SK-N-SH (cell line): ENCODE measurements around the gene UNC119. TPM values are rescaled to one million over a fixed set of nuclear protein-coding genes. Genes with fewer than 3 reads are reported as not detected.

Source experiments
- CTCF ChIA-PET: fragments of 300-600, 350-600 bp; formaldehyde crosslinking; extraction: SDS; loops from one replicate; lab custom pipeline; 2021; lab: Yijun Ruan, JAX
- POLR2A ChIA-PET: fragments of 350-600 bp; sonication (Branson Sonifier 250); formaldehyde crosslinking; extraction: SDS; loops from one replicate; lab custom pipeline; 2020; ENCODE audit warnings: antibody characterized with exemption, inconsistent platforms; lab: Yijun Ruan, JAX
- DNase-seq: peaks from one replicate; pipeline ENCODE4 v3.0.0; 2012
- H2AFZ ChIP-seq: fragments of 200-600 bp; sonication (generic); 2 replicates; pipeline ENCODE4 v1.8.1; 2016; ENCODE audit warnings: antibody characterized with exemption, mild to moderate bottlenecking, low read depth
- H3F3A ChIP-seq: fragments of 200-600 bp; sonication (generic); replicated peaks from 2 replicates; pipeline ENCODE3; 2016; ENCODE audit warnings: antibody characterized with exemption, mild to moderate bottlenecking; ENCODE audit not compliant: insufficient read depth
- H3K27ac ChIP-seq, 2 experiments: fragments of 200-500 bp in 1 of 2; fragments of 200-600 bp in 1 of 2; sonication (Bioruptor generic) in 1 of 2; sonication (generic), shearing (Covaris generic) in 1 of 2; 2 replicates each; pipeline versions ENCODE4 v1.5.1 to v1.6.1; 2014 to 2016; ENCODE audit warnings: low read depth in 2 of 2, inconsistent platforms in 1 of 2, low read length in 1 of 2, mild to moderate bottlenecking in 1 of 2, mixed read lengths in 1 of 2
- H3K27me3 ChIP-seq: fragments of 200-600 bp; sonication (generic), shearing (Covaris generic); 2 replicates; pipeline ENCODE4 v1.6.1; 2016; ENCODE audit warnings: mixed run types; ENCODE audit not compliant: insufficient read depth
- H3K36me3 ChIP-seq, 2 experiments: fragments of 200-500 bp in 1 of 2; fragments of 200-600 bp in 1 of 2; sonication (Bioruptor generic) in 1 of 2; sonication (generic) in 1 of 2; replicated peaks in 1 of 2; 2 replicates each; pipeline versions ENCODE3 to v1.5.1; 2014 to 2016; ENCODE audit warnings: low read length in 1 of 2, mild to moderate bottlenecking in 1 of 2; ENCODE audit not compliant: insufficient read depth in 2 of 2, control insufficient read depth in 1 of 2
- H3K4me1 ChIP-seq, 2 experiments: fragments of 200-500 bp in 1 of 2; fragments of 200-600 bp in 1 of 2; sonication (Bioruptor generic) in 1 of 2; sonication (generic), shearing (Covaris generic) in 1 of 2; 2 replicates each; pipeline versions ENCODE4 v1.5.1 to v1.6.1; 2014 to 2016; ENCODE audit warnings: low read depth in 1 of 2, low read length in 1 of 2, mixed run types in 1 of 2; ENCODE audit not compliant: insufficient read depth in 2 of 2, control insufficient read depth in 1 of 2
- H3K4me2 ChIP-seq: fragments of 200-600 bp; sonication (generic), shearing (Covaris generic); 2 replicates; pipeline ENCODE4 v1.6.1; 2017; ENCODE audit warnings: mixed run types
- H3K4me3 ChIP-seq, 2 experiments: fragments of 200-500 bp in 1 of 2; fragments of 200-600 bp in 1 of 2; sonication (Bioruptor generic) in 1 of 2; sonication (generic), shearing (Covaris generic) in 1 of 2; 2 replicates each; pipeline versions ENCODE4 v1.5.1 to v1.8.1; 2014 to 2016; ENCODE audit warnings: low read depth in 2 of 2, inconsistent platforms in 1 of 2, low read length in 1 of 2, mild to moderate bottlenecking in 1 of 2, mixed read lengths in 1 of 2, moderate library complexity in 1 of 2
- H3K79me2 ChIP-seq: fragments of 200-600 bp; sonication (generic); 2 replicates; pipeline ENCODE4 v1.8.1; 2017; ENCODE audit warnings: mild to moderate bottlenecking; ENCODE audit not compliant: insufficient read depth
- H3K9ac ChIP-seq: fragments of 200-600 bp; sonication (generic); 2 replicates; pipeline ENCODE4 v1.6.1; 2017; ENCODE audit warnings: mixed run types
- H3K9me2 ChIP-seq: fragments of 200-600 bp; sonication (generic); 2 replicates; pipeline ENCODE4 v1.6.1; 2017; ENCODE audit warnings: mixed run types
- H3K9me3 ChIP-seq: fragments of 200-600 bp; sonication (generic); 2 replicates; pipeline ENCODE4 v1.6.1; 2017; ENCODE audit warnings: mixed run types, mild to moderate bottlenecking, moderate library complexity
- H4K20me1 ChIP-seq: fragments of 200-600 bp; sonication (generic); 2 replicates; pipeline ENCODE4 v1.6.1; 2017; ENCODE audit warnings: mild to moderate bottlenecking, mixed run types; ENCODE audit not compliant: insufficient read depth
- CHD2 ChIP-seq: fragments of 150-350 bp; IDR thresholded peaks from 2 replicates; pipeline ENCODE4 v1.6.1; 2018; ENCODE audit warnings: low read length; ENCODE audit not compliant: partially characterized antibody
- EZH2phosphoT487 ChIP-seq: fragments of 200-600 bp; sonication (generic); IDR thresholded peaks from 2 replicates; pipeline ENCODE4 v1.6.1; 2017; ENCODE audit warnings: low read depth, mixed run types, mild to moderate bottlenecking, antibody characterized with exemption, moderate library complexity, borderline replicate concordance
- FOXJ3 ChIP-seq: sonication (generic); formaldehyde crosslinking; IDR thresholded peaks from 2 replicates; pipeline ENCODE4 v1.5.1; 2020; ENCODE audit warnings: mild to moderate bottlenecking, missing genetic modification reagents
- FOXM1 ChIP-seq: IDR thresholded peaks from 2 replicates; pipeline ENCODE4 v1.4.0; 2012; ENCODE audit warnings: low read depth, mild to moderate bottlenecking
- JUND ChIP-seq: IDR thresholded peaks from 2 replicates; pipeline ENCODE4 v1.4.0; 2012
- MEF2A ChIP-seq: IDR thresholded peaks from 2 replicates; pipeline ENCODE4 v1.4.0; 2012; ENCODE audit warnings: low read depth, borderline replicate concordance
- NFIC ChIP-seq: IDR thresholded peaks from 2 replicates; pipeline ENCODE4 v1.4.0; 2012; ENCODE audit warnings: borderline replicate concordance
- RCOR1 ChIP-seq: fragments of 150-350 bp; IDR thresholded peaks from 2 replicates; pipeline ENCODE4 v1.6.1; 2017; ENCODE audit warnings: antibody characterized with exemption, low read length
- RFX5 ChIP-seq: IDR thresholded peaks from 2 replicates; pipeline ENCODE4 v1.6.1; 2012; ENCODE audit warnings: mild to moderate bottlenecking, improper control_type of control experiment, low read length
- RXRA ChIP-seq: IDR thresholded peaks from 2 replicates; pipeline ENCODE4 v1.4.0; 2012; ENCODE audit warnings: low read depth, mild to moderate bottlenecking, borderline replicate concordance
- SMC3 ChIP-seq: IDR thresholded peaks from 2 replicates; pipeline ENCODE4 v1.6.1; 2012; ENCODE audit warnings: low read depth, low read length, improper control_type of control experiment
- TCF12 ChIP-seq: IDR thresholded peaks from 2 replicates; pipeline ENCODE4 v1.4.0; 2012
- WGBS: methylation state at CpG from one replicate; pipeline ENCODE4 v1.1.6; 2017; ENCODE audit warnings: low lambda C conversion rate; 5-methylcytosine and 5-hydroxymethylcytosine counted together
- polyA plus RNA-seq, 3 experiments: library from polyadenylated mRNA; depleted of rRNA; stranded (reverse); fragments of >200 nt; gene quantifications; 2 replicates each; pipeline ENCODE4 v1.2.3, GENCODE V29; 2012
- TF ChIP-seq, protein P1 (sequence below): IDR thresholded peaks from 2 replicates; pipeline ENCODE4 v1.4.0; 2012; ENCODE audit warnings: low read depth, borderline replicate concordance
- TF ChIP-seq, protein P2 (sequence below): fragments of 150-350 bp; IDR thresholded peaks from 2 replicates; pipeline ENCODE4 v1.6.1; 2017; ENCODE audit warnings: antibody characterized with exemption, low read length, low read depth, borderline replicate concordance
- TF ChIP-seq, protein P3 (sequence below): IDR thresholded peaks from 2 replicates; pipeline ENCODE4; 2012

UNC119 gene
- polyA plus RNA-seq, 1 of the 3 experiments (the other 2 are of a cell fraction): 89.9 TPM

DNA sequence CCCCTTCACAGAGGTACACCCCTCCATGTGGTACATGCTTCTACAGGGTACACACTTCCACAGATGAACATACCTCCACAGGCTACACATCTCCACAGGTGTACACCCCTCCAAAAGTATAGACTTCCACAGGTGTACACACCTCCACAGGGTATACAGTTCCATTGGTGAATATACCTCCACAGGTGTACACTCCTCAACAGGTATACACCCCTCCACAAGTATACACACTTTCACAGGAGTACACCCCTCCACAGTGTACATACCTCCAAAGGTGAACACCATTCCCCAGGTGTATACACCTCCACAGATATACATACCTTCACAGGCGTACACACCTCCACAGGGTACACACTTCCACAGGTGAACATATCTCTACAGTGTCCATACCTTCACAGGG is 36.9 kb downstream of the UNC119 start:
- no peak for TF ChIP-seq SMC3
- TF ChIP-seq, protein P1, sequence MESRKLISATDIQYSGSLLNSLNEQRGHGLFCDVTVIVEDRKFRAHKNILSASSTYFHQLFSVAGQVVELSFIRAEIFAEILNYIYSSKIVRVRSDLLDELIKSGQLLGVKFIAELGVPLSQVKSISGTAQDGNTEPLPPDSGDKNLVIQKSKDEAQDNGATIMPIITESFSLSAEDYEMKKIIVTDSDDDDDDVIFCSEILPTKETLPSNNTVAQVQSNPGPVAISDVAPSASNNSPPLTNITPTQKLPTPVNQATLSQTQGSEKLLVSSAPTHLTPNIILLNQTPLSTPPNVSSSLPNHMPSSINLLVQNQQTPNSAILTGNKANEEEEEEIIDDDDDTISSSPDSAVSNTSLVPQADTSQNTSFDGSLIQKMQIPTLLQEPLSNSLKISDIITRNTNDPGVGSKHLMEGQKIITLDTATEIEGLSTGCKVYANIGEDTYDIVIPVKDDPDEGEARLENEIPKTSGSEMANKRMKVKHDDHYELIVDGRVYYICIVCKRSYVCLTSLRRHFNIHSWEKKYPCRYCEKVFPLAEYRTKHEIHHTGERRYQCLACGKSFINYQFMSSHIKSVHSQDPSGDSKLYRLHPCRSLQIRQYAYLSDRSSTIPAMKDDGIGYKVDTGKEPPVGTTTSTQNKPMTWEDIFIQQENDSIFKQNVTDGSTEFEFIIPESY: no peak
- no peak for TF ChIP-seq RFX5
- TF ChIP-seq, all 33 proteins: peak for 0
- H3K9me3 ChIP-seq: no peaks in the 10 kb centered on the region
- H3K27me3 ChIP-seq: peaks cover 38% of the 10 kb centered on the region
- CTCF ChIA-PET: no interaction called here
- H3K9ac ChIP-seq: no peak overlapping the region
- H3K36me3 ChIP-seq: no peaks in the 10 kb centered on the region
- no peaks in the 10 kb centered on the region for H4K20me1 ChIP-seq
- no peak overlapping the region for H3K27ac ChIP-seq
- DNase-seq: no peak
- H2AFZ ChIP-seq: no peak overlapping the region
- no peak overlapping the region for H3K4me2 ChIP-seq
- POLR2A ChIA-PET: no interaction called here
- WGBS: 40% methylated on average over 1 of the region's 1 CpG
- no peaks in the 10 kb centered on the region for H3K79me2 ChIP-seq
- no peaks in the 10 kb centered on the region for H3K9me2 ChIP-seq
- H3K4me1 ChIP-seq: no peaks in the 10 kb centered on the region
- no peak overlapping the region for H3K4me3 ChIP-seq
- H3F3A ChIP-seq: no peaks in the 10 kb centered on the region

GRCh38 chr17:28514561-28515002 is 37.8 kb downstream of the UNC119 start:
- WGBS: 34% methylated on average over 7 of the region's 16 CpGs
- H3K36me3 ChIP-seq: no peaks in the 10 kb centered on the region
- H3K4me3 ChIP-seq: no peak overlapping the region
- no peak for DNase-seq
- H3K9ac ChIP-seq: no peak overlapping the region
- peaks cover 38% of the 10 kb centered on the region for H3K27me3 ChIP-seq
- POLR2A ChIA-PET: no interaction called here
- TF ChIP-seq JUND: no peak
- no peak for TF ChIP-seq FOXM1
- no peak for TF ChIP-seq RCOR1
- no peak for TF ChIP-seq RXRA
- no peak for TF ChIP-seq CHD2
- no peak for TF ChIP-seq EZH2phosphoT487
- no peak for TF ChIP-seq RFX5
- TF ChIP-seq TCF12: no peak
- no peak for TF ChIP-seq FOXJ3
- no peak for TF ChIP-seq NFIC
- TF ChIP-seq MEF2A: no peak
- TF ChIP-seq, protein P1: no peak
- TF ChIP-seq, protein P2, sequence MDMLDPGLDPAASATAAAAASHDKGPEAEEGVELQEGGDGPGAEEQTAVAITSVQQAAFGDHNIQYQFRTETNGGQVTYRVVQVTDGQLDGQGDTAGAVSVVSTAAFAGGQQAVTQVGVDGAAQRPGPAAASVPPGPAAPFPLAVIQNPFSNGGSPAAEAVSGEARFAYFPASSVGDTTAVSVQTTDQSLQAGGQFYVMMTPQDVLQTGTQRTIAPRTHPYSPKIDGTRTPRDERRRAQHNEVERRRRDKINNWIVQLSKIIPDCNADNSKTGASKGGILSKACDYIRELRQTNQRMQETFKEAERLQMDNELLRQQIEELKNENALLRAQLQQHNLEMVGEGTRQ: no peak
- TF ChIP-seq, protein P3, sequence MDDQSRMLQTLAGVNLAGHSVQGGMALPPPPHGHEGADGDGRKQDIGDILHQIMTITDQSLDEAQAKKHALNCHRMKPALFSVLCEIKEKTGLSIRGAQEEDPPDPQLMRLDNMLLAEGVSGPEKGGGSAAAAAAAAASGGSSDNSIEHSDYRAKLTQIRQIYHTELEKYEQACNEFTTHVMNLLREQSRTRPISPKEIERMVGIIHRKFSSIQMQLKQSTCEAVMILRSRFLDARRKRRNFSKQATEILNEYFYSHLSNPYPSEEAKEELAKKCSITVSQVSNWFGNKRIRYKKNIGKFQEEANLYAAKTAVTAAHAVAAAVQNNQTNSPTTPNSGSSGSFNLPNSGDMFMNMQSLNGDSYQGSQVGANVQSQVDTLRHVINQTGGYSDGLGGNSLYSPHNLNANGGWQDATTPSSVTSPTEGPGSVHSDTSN: no peak
- TF ChIP-seq, all 33 proteins: peak for 0
- H3K4me2 ChIP-seq: no peak overlapping the region
- no peaks in the 10 kb centered on the region for H3K4me1 ChIP-seq
- no peak overlapping the region for H3K27ac ChIP-seq
- no peaks in the 10 kb centered on the region for H3K79me2 ChIP-seq
- H2AFZ ChIP-seq: no peak overlapping the region
- no peaks in the 10 kb centered on the region for H3F3A ChIP-seq
- no peaks in the 10 kb centered on the region for H3K9me2 ChIP-seq
- H4K20me1 ChIP-seq: no peaks in the 10 kb centered on the region
- H3K9me3 ChIP-seq: no peaks in the 10 kb centered on the region
- CTCF ChIA-PET: interaction anchor here (1.2 kb wide), 1 partner anchor 26 kb away, joined by 6 read pairs; no protein-coding TSS in a partner anchor
